Stimulated activated naive CD8-positive, alpha-beta T cell treated with anti-CD3 and anti-CD28 coated beads, Interleukin-15, Interleukin-2, amounts not matched to agents 100 U/mL and 50 U/mL, for 24 hours (primary cell): ENCODE results near the gene XPO6.

Experiments used
- ATAC-seq: fragments of 150-1000 bp; cut with Tn5 transposase; one replicate; pipeline ENCODE4 v1.10.0; 2021
- DNase-seq: peaks from one replicate; pipeline ENCODE4 v3.0.0; 2021

The XPO6 gene

DNA sequence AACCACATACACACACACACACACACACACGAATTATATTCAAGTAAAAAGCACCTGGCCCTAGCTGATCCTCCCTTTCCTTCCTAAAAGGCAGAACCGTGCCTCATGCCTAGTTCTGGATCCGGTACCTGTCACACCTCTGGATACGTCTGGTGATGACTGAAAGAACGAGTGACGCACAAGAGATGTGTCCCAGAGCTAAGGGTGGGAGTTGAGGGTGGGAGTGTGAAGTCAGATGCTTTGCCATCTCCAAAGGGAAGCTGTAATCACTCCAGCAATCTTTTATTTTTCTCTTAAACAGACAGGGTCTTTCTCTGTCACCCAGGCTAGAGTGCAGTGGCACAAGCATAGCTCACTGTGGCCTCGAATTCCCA, 121.8 kb downstream of the XPO6 start:
- ATAC-seq: no peak

DNA sequence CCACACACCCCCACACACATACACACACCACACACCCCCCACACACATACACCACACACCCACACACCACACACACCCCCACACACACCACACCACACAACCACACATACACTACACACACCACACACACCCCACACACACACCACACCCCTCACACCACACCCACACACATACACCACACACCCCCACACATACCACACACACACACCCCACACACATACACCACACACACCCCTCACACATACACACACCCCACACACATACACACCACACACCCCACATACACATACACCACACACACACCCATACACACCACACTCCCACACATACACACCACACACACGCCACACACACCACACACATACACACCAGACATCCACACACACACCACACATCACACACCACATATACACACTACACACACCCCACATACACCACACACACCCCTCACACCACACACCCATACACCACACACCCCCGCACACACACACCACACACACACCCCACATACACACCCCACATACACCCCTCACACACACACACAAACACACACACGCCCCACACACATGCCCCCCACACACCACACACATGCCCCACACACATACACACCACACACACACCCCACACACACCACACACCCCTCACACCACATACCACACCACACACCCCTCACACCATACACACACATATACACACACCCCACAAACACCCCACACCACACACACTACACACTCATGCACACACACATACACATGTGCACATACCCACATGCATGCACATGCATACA, 122.4 kb downstream of the XPO6 start:
- ATAC-seq (no peak), DNase-seq (no peak)

More for the DNA sequence above, 121.8 kb downstream of the XPO6 start:
- DNase-seq: no peak

GRCh38 chr16:28087675-28088300, 124.0 kb downstream of the XPO6 start:
- DNase-seq (no peak), ATAC-seq (no peak)

DNA sequence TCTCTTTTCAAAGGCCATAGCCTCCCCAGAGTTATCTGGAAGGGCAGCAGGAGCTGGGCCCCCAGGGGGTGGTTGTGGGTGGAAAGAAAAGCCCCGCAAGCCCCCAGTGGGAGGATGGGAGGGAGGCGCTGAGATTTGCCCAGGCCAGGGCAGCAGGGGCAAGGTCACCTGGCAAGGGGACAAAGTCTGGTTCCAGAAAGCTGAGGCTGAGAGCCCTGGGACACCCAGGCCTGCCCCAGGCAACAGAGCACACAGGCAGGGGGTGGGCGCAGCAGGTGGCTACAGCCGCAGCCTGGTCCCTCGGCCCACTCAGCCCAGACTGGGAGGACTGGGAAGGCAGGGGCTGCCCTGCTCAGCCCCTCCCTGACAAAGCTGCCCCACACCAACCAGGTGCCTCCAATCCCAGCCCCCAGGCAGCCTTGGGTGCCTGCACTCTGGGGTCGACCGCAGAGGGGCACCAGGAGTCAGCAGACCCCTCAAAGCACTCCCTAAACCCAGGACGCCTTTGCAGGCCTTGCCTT, 124.6 kb downstream of the XPO6 start:
- DNase-seq (no peak), ATAC-seq (no peak)

GRCh38 chr16:28086186-28087139, 125.3 kb downstream of the XPO6 start:
- ATAC-seq: no peak
- no peak for DNase-seq

DNA sequence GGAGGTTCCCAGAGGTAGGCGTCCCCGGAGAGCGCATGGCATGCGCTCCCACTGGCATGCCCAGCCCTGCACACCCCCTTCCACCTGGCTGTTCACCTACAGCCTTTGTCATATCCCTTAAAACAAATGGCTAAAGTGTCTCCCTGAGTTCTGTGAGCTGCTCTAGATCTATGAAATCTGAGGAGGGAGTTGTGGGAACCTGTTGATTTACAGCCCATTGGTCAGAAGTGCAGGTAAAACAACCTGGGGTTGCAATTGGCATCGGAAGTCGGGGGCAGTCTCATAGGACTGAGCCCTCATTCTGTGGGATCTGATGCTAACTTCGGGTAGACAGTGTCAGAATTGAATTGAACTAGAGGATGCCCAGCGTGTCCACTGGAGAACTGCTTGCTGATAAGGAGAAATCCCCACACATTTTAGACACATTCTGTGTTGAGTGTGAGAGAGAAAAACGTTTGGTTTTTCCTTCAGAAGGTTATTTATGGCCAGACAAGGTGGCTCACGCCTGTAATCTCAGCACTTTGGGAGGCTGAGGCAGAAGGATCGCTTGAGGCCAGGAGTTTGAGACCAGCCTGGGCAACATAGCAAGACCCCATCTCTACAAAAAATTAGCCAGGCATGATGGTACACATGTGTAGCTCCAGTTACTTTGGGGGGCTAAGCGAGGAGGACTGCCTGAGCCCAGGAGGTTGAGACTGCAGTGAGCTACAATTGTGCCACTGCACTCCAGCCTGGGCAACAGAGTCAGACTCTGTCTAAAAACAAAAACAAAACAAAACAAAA, 126.2 kb downstream of the XPO6 start:
- DNase-seq: no peak
- no peak for ATAC-seq

GRCh38 chr16:28084209-28084608, 127.6 kb downstream of the XPO6 start:
- ATAC-seq (no peak), DNase-seq (no peak)

DNA sequence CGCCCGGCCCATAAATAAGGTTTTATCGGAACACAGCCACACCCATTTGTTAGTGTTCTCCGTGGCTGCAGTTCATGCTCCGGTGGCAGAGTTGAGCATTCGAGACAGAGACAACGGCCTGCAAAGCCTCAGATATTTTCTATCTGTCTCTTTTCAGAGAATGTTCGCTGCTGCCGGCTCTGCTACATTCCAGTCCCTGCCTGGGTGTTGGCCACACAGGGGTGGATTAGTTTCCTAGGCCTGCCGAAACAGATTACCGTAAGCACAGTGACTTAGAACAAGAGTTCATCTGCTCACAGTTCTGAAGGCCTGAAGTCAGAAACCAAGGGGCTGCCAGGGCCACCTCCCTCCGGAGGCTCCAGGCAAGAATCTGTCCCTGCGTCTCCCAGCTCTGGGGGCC, 129.1 kb downstream of the XPO6 start:
- ATAC-seq (no peak), DNase-seq (no peak)

- ATAC-seq: no peak
- no peak for DNase-seq
These were observed 130.3 kb downstream of the XPO6 start for GRCh38 chr16:28081391-28081968.

GRCh38 chr16:28078261-28078660, 133.5 kb downstream of the XPO6 start:
- ATAC-seq (no peak), DNase-seq (no peak)

- ATAC-seq (no peak), DNase-seq (no peak)
These were observed 137.9 kb downstream of the XPO6 start for GRCh38 chr16:28073836-28074235.

DNA sequence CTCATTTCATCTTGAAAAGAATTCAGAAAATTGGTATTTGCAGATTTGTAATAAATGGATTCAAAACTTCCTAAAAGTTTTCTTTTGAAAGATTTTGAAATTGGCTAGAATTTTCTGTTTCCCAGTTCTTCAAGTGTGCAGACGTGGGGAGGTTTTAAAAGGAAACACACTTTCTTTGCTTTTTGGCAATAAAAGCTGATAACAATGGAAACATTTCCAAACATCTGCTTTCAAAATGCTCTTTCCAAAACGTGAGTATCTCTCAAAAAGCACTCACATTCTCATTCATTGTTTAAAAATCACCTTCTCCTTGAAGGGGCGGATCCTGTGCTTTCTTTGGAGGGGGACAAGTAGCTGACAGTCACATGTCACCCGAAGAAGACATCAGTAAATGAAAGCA, 139.7 kb downstream of the XPO6 start:
- ATAC-seq (no peak), DNase-seq (no peak)

GRCh38 chr16:28069971-28070794, 141.6 kb downstream of the XPO6 start:
- no peak for ATAC-seq
- no peak for DNase-seq

- ATAC-seq (no peak), DNase-seq (no peak)
These were observed 142.8 kb downstream of the XPO6 start for GRCh38 chr16:28068976-28069375.

DNA sequence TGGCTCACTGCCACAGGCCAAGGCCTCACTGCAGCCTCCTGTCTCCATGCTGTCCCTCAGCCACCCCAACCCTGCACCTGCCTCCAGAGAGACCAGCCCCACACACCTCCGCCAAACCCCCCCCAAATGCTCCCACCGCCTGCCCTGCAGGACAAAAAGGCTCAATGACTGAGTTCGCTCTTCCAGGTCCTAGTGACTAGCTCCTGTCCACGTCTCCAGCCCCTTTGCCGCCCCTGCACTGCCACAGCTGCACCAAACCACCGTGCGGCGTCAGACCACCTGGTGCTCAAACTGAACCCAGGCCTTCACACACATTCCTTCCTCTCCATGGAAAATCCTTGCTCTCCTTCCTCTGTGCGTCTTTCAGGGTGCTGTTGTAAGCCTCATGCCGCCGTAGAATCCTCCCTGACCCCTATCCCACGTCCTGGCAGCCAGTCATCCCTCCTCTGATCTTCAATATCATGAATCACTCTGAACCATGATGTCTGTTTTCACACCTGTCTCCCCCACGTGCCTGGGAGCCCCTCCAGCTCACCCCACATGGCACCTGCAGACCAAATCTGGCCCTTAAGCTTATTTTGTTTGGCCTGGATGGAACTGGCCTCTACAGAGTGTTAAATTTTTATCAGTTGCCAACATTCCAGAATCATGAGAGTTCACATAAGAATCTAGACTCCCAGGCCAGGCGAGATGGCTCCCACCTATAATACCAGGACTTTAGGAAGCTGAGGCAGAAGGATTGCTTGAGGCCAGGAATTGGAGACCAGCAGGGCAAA, 144.0 kb downstream of the XPO6 start:
- ATAC-seq (no peak), DNase-seq (no peak)

DNA sequence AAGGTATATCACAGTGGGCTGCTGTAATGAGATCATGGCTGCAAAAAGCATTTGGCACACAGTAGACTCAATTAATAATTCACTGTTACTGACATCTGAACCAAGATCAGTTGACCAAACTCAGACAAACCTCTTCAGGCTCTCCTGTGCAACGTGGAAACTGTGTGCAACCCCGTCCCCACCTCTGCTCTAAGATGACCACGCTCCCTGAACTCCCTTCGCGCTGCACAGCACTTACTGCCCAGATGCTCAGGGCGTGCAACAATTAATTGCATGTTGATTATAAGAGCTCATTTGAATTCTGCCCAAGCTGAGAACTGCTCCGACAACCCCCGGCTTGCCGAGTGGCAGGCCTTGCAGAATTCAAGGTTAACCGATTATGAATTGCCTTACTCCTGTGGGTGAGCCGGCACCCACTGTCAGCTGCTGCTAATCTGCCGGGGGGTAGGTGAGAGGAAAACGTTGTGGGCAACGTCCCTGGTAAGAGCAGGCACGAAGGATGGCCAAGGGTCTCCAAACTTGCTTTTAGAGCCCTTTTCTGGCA, 147.0 kb downstream of the XPO6 start:
- ATAC-seq: no peak
- DNase-seq: no peak

DNA sequence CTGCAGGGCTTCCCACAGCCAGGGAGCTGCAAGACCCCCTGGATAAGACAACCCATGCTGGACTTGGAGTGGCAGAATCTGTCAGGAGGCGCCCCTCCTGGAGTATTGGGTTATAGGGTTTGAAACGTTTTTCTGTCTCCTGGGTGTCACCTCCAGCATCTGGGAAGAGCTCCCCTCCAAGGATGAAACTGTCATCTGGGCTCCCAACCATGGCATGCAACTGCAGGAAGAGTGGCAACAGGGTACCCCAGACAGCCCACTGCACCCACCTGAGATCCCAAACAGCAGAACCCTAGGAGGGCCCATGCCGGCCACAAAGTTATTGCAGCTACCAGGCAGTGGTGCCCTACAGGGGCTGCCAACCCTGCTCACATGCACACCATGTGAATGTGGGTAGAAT, 147.6 kb downstream of the XPO6 start:
- ATAC-seq: no peak
- DNase-seq: no peak

DNA sequence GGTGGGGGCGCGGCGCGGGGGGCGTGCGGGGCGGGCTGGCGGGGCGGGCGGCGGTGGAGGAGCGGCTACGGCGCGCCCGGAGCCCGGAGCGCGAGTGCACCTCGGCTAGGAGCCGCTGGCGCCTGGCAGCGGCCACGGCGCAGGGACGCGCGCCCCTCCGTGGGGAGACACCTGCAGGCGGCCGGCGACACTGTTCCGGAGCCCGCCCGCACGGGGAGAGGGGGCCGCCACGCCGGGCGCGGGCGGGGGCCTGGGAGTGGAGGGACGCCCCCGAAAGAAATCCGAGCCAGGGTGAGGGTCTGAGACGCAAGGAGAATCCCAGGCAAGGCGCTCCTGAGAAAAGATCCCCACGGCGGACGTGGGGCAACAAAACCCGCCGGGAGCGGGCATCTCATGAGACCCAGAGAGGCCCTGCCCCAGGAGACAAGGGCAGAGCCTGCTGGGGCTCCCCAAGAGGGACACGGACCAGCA, 148.1 kb downstream of the XPO6 start, which contains the start of gene GSG1L:
TSS of gene GSG1L (minus strand) at position 124 of the 471 bp plus-strand sequence. CDS start 290 bp downstream, outside the sequence.
- ATAC-seq (no peak), DNase-seq (peak; percentile 13)
